Heart left ventricle (tissue), 16 donors: ENCODE measurements around the gene C1orf105. TPM values are rescaled to one million over a fixed set of nuclear protein-coding genes. Genes with fewer than 3 reads are reported as not detected.
"Not testable (repeated sequence)": the region's sequence is repeated elsewhere in the genome, so short reads cannot be mapped to it uniquely, and the experiment has no call there.

Experiments
- ATAC-seq, 4 donors: fragments of 200-7000 bp; cut with Tn5 transposase; one replicate each; pipeline ENCODE4 v1.9.1; 2020 to 2022; ENCODE audit warnings: moderate library complexity in 4 of 4, mild to moderate bottlenecking in 3 of 4, moderate number of reproducible peaks in 1 of 4
- DNase-seq, 5 donors: peaks; one replicate each; pipeline ENCODE4 v3.0.0-alpha.2; 2020
- H3K27ac ChIP-seq, 12 donors: fragments of 200-600 bp; sonication (generic) in 4 of 12; one replicate each; pipeline versions ENCODE4 v1.5.0 to v1.8.0; 2016 to 2022; ENCODE audit warnings: mild to moderate bottlenecking in 2 of 12
- H3K27me3 ChIP-seq, 9 donors: fragments of 200-600 bp; sonication (generic) in 2 of 9; one replicate each; pipeline versions ENCODE4 v1.5.1 to v1.8.0; 2016 to 2022; ENCODE audit warnings: mild to moderate bottlenecking in 3 of 9
- H3K36me3 ChIP-seq, 9 donors: fragments of 200-600 bp; sonication (generic) in 2 of 9; one replicate each; pipeline versions ENCODE4 v1.5.0 to v1.8.0; 2018 to 2022; ENCODE audit warnings: mild to moderate bottlenecking in 2 of 9
- H3K4me1 ChIP-seq, 12 donors: fragments of 200-600 bp; sonication (generic) in 4 of 12; one replicate each; pipeline versions ENCODE4 v1.5.0 to v1.8.0; 2016 to 2022; ENCODE audit warnings: mild to moderate bottlenecking in 3 of 12
- H3K4me3 ChIP-seq, 12 donors: fragments of 200-600 bp; sonication (generic) in 4 of 12; one replicate each; pipeline versions ENCODE4 v1.5.0 to v1.8.0; 2017 to 2022; ENCODE audit warnings: mild to moderate bottlenecking in 9 of 12, moderate library complexity in 4 of 12
- H3K9me3 ChIP-seq, 12 donors: fragments of 200-600 bp; sonication (generic) in 4 of 12; one replicate each; pipeline versions ENCODE4 v1.5.0 to v1.8.0; 2016 to 2022; ENCODE audit warnings: mild to moderate bottlenecking in 1 of 12
- POLR2A ChIP-seq, 2 donors: fragments of 450-650 bp; IDR thresholded peaks; one replicate each; pipeline ENCODE4 v1.6.1; 2017; ENCODE audit warnings: antibody characterized with exemption in 2 of 2, mild to moderate bottlenecking in 2 of 2, moderate library complexity in 2 of 2
- WGBS, 4 donors: extraction: QIAGEN DNeasy Blood & Tissue Kit in 2 of 4; methylation state at CpG; one replicate each; pipeline versions ENCODE4 v1.1.5 to v1.1.7; 2013 to 2018; 5-methylcytosine and 5-hydroxymethylcytosine counted together
- intact Hi-C, 10 donors: fragments of 100-400 bp; cut with DNase I; formaldehyde crosslinking; loops; one replicate each; pipeline versions ENCODE4 v1.11.1 to v1.14.2; 2022
- long read RNA-seq, 3 donors: library from polyadenylated mRNA; unstranded; transcript quantifications; one replicate each; pipeline ENCODE4 v2.0.0, GENCODE V29; 2020 to 2021
- polyA plus RNA-seq, 2 donors: library from polyadenylated mRNA; stranded (reverse); fragments of 200-250 nt; gene quantifications; one replicate each; pipeline ENCODE4 v1.2.3, GENCODE V29; 2013
- total RNA-seq, 9 donors: library from RNA; depleted of rRNA in 2 of 9; stranded (reverse); fragments of >200 nt in 2 of 9; fragmentation: NEBNext Ultra II Directional in 3 of 9; extraction: Animal tissue kit (Norgen Biotek cat#: 25700) in 3 of 9; gene quantifications; one replicate each; pipeline versions ENCODE4 v1.1.0 to v1.2.4, GENCODE V29; 2016 to 2023
- TF ChIP-seq, protein P1 (sequence below), 12 donors: fragments of 200-600 bp; sonication (generic) in 4 of 12; IDR thresholded peaks; one replicate each; pipeline versions ENCODE4 v1.5.0 to v1.8.0; 2018 to 2022; ENCODE audit warnings: antibody characterized with exemption in 12 of 12, mild to moderate bottlenecking in 5 of 12
- donor health status: ischemic (EF 13 %, LVEDD 7.1; RV severe dilation, severe dysfunction).
- donor health status: healthy with polysubstance abuse.
- donor health status: DM: no; HTN: yes; CAD: no.
- donor health status: DM: no; HTN: no; CAD: no.
- donor health status: ischemic (EF 25% LVEDD 6.9; RV normal size, moderate dysfunction).
- donor health status: ischemic (EF 25% LVEDD 5.7; RV mildly dilated, moderate dysfunction).
- donor health status: healthy.
- donor health status: DM: yes; HTN: yes; CAD: no.
- donor health status: ischemic (EF 35%, LVEDD 5.7; RV mildly dilated, moderate dysfunction).
- donor health status: nonischemic (EF 11% LVEDD 7.7; RV severe dilation, severe dysfunction).
- donor health status: DM: yes; HTN: yes; CAD: no.
- donor health status: PGD.
- donor health status: ischemic (EF 29% LVEDD 5.4; RV normal size, mild dysfunction).
- donor health status: nonischemic (EF 23%, LVEDD 6.1; RV moderate dilation, normal function).

C1orf105 gene, protein sequence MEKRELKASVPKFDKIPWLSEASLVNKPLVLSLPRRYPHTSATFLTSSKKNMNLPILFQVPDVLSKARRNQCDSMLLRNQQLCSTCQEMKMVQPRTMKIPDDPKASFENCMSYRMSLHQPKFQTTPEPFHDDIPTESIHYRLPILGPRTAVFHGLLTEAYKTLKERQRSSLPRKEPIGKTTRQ
- total RNA-seq: 10 to 100 TPM in 3 of 9 donors, 1 to 10 TPM in 6; 1.2 to 39.8 (median 6.7) TPM
- polyA plus RNA-seq: 1 to 10 TPM; 1.8 to 9.6 TPM
- long read RNA-seq, donor 1, partial matches to known transcripts: 0 of 7 reads
- long read RNA-seq, donor 1, other reads (novel, unspliced or antisense): 3 of 7 reads
- long read RNA-seq, donor 2, partial matches to known transcripts: 0 of 2 reads
- long read RNA-seq, donor 2, other reads (novel, unspliced or antisense): 0 of 2 reads
- long read RNA-seq, donor 3, partial matches to known transcripts: 0 of 6 reads
- long read RNA-seq, donor 3, other reads (novel, unspliced or antisense): 2 of 6 reads

DNA sequence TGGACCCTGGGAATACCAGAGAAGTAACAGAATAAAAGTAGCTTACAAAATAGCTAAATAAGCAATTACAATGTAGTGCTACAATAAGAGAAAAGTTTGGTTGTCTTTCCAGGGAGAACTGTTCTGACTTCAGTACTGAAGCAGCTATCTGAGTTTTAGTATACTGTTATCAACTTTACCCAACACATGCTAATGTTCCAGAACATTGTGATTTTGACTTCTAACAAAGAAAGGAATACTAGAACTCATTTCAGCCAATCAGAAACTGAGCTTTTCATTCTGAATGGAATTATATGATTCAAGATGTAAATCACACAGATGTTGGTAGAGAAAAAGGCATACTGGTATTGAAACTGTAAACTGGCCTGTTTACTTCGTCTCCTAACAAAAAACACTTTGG, at the start of gene C1orf105:
TSS of gene C1orf105 (plus strand) at position 301 of the 400 bp plus-strand sequence. CDS start 201 bp downstream, outside the sequence.
- intact Hi-C loops: no loop called here
- H3K9me3 ChIP-seq: no peaks in the 10 kb centered on the region
- no peak within 1 kb of the TSS for H3K4me3 ChIP-seq
- H3K36me3 ChIP-seq: no peaks in the 10 kb centered on the region
- DNase-seq: no peak
- H3K4me1 ChIP-seq: peaks cover 0 to 7% (median 0%) of the 10 kb centered on the region in 12 donors
- no peaks in the 10 kb centered on the region for H3K27me3 ChIP-seq
- H3K27ac ChIP-seq: no peak within 1 kb of the TSS
- TF ChIP-seq, protein P1, sequence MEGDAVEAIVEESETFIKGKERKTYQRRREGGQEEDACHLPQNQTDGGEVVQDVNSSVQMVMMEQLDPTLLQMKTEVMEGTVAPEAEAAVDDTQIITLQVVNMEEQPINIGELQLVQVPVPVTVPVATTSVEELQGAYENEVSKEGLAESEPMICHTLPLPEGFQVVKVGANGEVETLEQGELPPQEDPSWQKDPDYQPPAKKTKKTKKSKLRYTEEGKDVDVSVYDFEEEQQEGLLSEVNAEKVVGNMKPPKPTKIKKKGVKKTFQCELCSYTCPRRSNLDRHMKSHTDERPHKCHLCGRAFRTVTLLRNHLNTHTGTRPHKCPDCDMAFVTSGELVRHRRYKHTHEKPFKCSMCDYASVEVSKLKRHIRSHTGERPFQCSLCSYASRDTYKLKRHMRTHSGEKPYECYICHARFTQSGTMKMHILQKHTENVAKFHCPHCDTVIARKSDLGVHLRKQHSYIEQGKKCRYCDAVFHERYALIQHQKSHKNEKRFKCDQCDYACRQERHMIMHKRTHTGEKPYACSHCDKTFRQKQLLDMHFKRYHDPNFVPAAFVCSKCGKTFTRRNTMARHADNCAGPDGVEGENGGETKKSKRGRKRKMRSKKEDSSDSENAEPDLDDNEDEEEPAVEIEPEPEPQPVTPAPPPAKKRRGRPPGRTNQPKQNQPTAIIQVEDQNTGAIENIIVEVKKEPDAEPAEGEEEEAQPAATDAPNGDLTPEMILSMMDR (IDR thresholded peaks at IDR 0.05): no peak
- 92 to 100% (median 97%) methylated on average over 1 of the region's 1 CpG for WGBS, 4 donors
- no peak for ATAC-seq

DNA sequence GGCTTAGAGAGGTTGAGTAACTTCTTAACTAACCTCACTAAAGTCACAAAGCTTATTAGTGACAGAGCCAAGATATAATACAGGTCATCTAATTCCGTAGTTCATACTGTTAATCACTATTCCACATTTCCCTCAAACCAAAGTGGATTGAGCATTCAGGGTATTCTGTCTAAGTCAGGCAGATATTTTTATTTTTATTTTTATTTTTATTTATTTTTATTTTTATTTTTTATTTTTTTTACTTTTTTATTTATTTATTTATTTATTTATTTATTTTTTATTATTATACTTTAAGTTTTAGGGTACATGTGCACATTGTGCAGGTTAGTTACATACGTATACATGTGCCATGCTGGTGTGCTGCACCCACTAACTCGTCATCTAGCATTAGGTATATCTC, 48.8 kb upstream of the C1orf105 start:
- H3K4me3 ChIP-seq, H3K36me3 ChIP-seq, intact Hi-C loops, ATAC-seq, H3K27ac ChIP-seq, DNase-seq, H3K27me3 ChIP-seq, H3K4me1 ChIP-seq: not testable (repeated sequence)
- WGBS, 4 donors: 95 to 99% (median 98%) methylated on average over 1 to 3 of the region's 3 CpGs
- peaks cover 0 to 26% (median 11%) of the 10 kb centered on the region in 12 donors for H3K9me3 ChIP-seq

DNA sequence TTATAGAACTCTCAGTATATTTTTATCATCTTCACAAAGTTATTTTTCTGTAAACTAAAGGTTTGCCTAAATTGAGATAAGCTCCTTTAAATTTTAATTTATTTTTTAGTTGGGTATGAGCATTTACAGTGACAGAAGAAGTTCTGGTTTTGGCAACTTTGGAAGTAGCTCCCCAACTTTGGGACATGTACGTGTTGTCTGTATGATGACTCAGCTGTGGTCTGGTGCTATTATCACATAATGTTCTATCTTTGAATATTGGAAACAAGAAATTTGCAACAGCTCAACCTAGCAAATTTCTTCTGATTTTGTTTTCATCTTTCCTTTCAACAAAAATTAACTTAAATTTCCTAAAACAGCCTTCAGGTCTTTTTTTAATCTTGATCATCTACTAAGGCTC, 46.6 kb upstream of the C1orf105 start:
- Histone ChIP-seq H3K4me1 (peaks cover 0 to 6% (median 0%) of the 10 kb centered on the region in 12 donors), H3K36me3 (no peaks in the 10 kb centered on the region), H3K27ac (no peak overlapping the region), H3K27me3 (no peaks in the 10 kb centered on the region), H3K4me3 (no peak overlapping the region), H3K9me3 (peaks cover 0 to 4% (median 0%) of the 10 kb centered on the region in 12 donors)
- WGBS, 4 donors: 83 to 91% (median 87%) methylated on average over 1 of the region's 1 CpG
- no peak for TF ChIP-seq POLR2A (IDR thresholded peaks at IDR 0.05)
- TF ChIP-seq, protein P1 (IDR thresholded peaks at IDR 0.05): no peak
- intact Hi-C loops: no loop called here
- ATAC-seq (no peak), DNase-seq (no peak)

DNA sequence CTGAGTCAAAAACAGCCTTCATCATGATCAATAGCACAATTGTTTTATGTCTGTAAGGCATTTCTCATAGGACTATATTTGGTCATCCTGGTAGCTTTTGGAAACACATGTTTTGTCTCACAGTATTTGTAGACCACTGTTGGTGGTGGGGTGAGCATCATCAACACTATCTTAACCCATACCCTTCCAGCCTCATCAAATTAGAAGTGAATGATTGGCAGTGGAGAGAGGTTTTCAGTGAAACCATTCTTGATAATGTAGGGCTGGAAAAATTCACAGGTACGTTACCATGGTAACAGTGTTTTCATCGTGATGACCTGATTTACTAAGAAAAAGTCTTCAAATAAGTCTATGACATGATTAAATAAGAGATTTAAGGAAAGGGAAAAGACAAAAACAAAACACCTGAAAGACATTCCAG, 45.3 kb upstream of the C1orf105 start:
- TF ChIP-seq, protein P1 (IDR thresholded peaks at IDR 0.05): no peak
- TF ChIP-seq POLR2A (IDR thresholded peaks at IDR 0.05): no peak
- DNase-seq (no peak), ATAC-seq (no peak)
- H3K9me3 ChIP-seq: no peaks in the 10 kb centered on the region
- H3K4me3 ChIP-seq: no peak overlapping the region
- H3K27ac ChIP-seq: no peak overlapping the region
- 82 to 90% (median 85%) methylated on average over 2 of the region's 2 CpGs for WGBS, 4 donors
- H3K36me3 ChIP-seq: no peaks in the 10 kb centered on the region
- intact Hi-C loops: no loop called here
- no peaks in the 10 kb centered on the region for H3K27me3 ChIP-seq
- peaks cover 0 to 10% (median 0%) of the 10 kb centered on the region in 12 donors for H3K4me1 ChIP-seq
